Measurements from ENCODE around the gene NOXO1. TPM values are rescaled to one million over a fixed set of nuclear protein-coding genes. Genes with fewer than 3 reads are reported as not detected.

Gene NOXO1
- total and polyA plus RNA-seq, 4 donors: 0.28 to 0.67 (median 0.63) TPM; not detected in 1

- 42% methylated on average over 30 of the region's 30 CpGs for WGBS
- peaks cover 11 to 61% (median 43%) of the 10 kb centered on the region in 4 donors for H3K4me1 ChIP-seq (ENCODE audit: control insufficient read depth in 4 of 4, insufficient read depth in 4 of 4, low read length in 3 of 4)
- TF ChIP-seq NR2F2 (IDR thresholded peaks at IDR 0.05) (no peak), ZBTB33 (IDR thresholded peaks at IDR 0.05) (no peak), SP1 (IDR thresholded peaks at IDR 0.05) (no peak), GABPA (IDR thresholded peaks at IDR 0.05 in 1 of 2, conservative IDR thresholded peaks at IDR 0.05 in 1 of 2) (no peak), JUND (IDR thresholded peaks at IDR 0.05) (no peak), YY1 (IDR thresholded peaks at IDR 0.05) (no peak), HNF4G (IDR thresholded peaks at IDR 0.05) (no peak), RAD21 (IDR thresholded peaks at IDR 0.05) (peak in 1 of 2 donors; percentile 55), CTCF (IDR thresholded peaks at IDR 0.05; ENCODE audit: low read depth, low read length, missing input control) (peak; percentile 45), MAX (IDR thresholded peaks at IDR 0.05) (no peak), EGR1 (IDR thresholded peaks at IDR 0.05; ENCODE audit: low read depth in 2 of 2) (no peak), FOXA2 (IDR thresholded peaks at IDR 0.05) (no peak), RXRA (IDR thresholded peaks at IDR 0.05) (no peak), ATF3 (IDR thresholded peaks at IDR 0.05) (no peak), HNF4A (conservative IDR thresholded peaks at IDR 0.05) (no peak), FOXA1 (IDR thresholded peaks at IDR 0.05) (no peak), REST (IDR thresholded peaks at IDR 0.05) (no peak)
- no peak for DNase-seq (ENCODE audit: low spot score)
- H3K4me3 ChIP-seq (ENCODE audit: low read depth in 1 of 3, low read length in 3 of 3): peak overlapping the region; percentile 65 to 92 (median 91)
- H3K36me3 ChIP-seq (ENCODE audit: control insufficient read depth in 4 of 4, insufficient read depth in 3 of 4, low read depth in 1 of 4, low read length in 3 of 4): peaks cover 4 to 26% (median 17%) of the 10 kb centered on the region in 4 donors
- no peaks in the 10 kb centered on the region for H3K27me3 ChIP-seq (ENCODE audit: control insufficient read depth in 4 of 4, insufficient read depth in 4 of 4, low read length in 3 of 4)
- H3K9ac ChIP-seq (ENCODE audit: low read depth in 1 of 2, low read length in 2 of 2): peak overlapping the region; percentile 75 to 77
- H3K27ac ChIP-seq (ENCODE audit: low read depth in 1 of 2, low read length in 2 of 2): peak overlapping the region; percentile 95 to 96
- no peaks in the 10 kb centered on the region for H3K9me3 ChIP-seq (ENCODE audit: control insufficient read depth in 4 of 4, low read length in 3 of 4)
These were observed 39.9 kb downstream of the NOXO1 start for GRCh38 chr16:1941162-1942046.

Measured in liver (tissue), 9 donors.